HepG2 (cell line): ENCODE measurements around the gene CASP4. TPM values are rescaled to one million over a fixed set of nuclear protein-coding genes. Genes with fewer than 3 reads are reported as not detected.

Source experiments
- ATAC-seq: fragments of 200-7000 bp; cut with Tn5 transposase; 3 replicates; pipeline ENCODE4 v1.9.1; 2020; ENCODE audit warnings: mild to moderate bottlenecking, moderate library complexity
- BruUV-seq: library from RNA; stranded (reverse); fragments of 400-500 nt; replicated peaks from 2 replicates; lab custom pipeline; 2021; lab: Mats Ljungman, UMichigan
- CTCF ChIA-PET: fragments of 300-600 bp; formaldehyde crosslinking; extraction: SDS; loops from one replicate; lab custom pipeline; 2021; ENCODE audit warnings: low total read pairs, inconsistent platforms, low intra/inter-chr PET ratio; lab: Yijun Ruan, JAX
- POLR2A ChIA-PET: fragments of 350-600 bp; sonication (Branson Sonifier 250); formaldehyde crosslinking; loops from one replicate; lab custom pipeline; 2020; ENCODE audit warnings: antibody characterized with exemption, inconsistent platforms; lab: Yijun Ruan, JAX
- DNase-seq: peaks from one replicate; pipeline ENCODE4 v3.0.0-alpha.2; 2015; ENCODE audit warnings: low spot score
- FAIRE-seq: peaks from 3 replicates; lab custom pipeline; 2011; peaks lifted over from hg19 to GRCh38; lab: Jason Lieb, UNC
- H2AFZ ChIP-seq: one replicate; pipeline ENCODE4 v1.6.1; 2011; ENCODE audit warnings: low read length, inconsistent platforms
- H3K27ac ChIP-seq: fragments of 300-600 bp; 3 replicates; pipeline ENCODE4 v1.8.0; 2011; ENCODE audit warnings: mixed run types, mild to moderate bottlenecking, mixed read lengths, low read length, inconsistent platforms; ENCODE audit not compliant: insufficient read depth; ENCODE audit errors: extremely low read length
- H3K27me3 ChIP-seq, 2 experiments: fragments of 200-600 bp in 1 of 2; 2 replicates in 1 of 2; 3 replicates in 1 of 2; pipeline versions ENCODE4 v1.6.0 to v1.8.0; 2011; ENCODE audit warnings: low read length in 2 of 2, mild to moderate bottlenecking in 2 of 2, moderate library complexity in 2 of 2, inconsistent platforms in 1 of 2; ENCODE audit not compliant: insufficient read depth in 2 of 2, control insufficient read depth in 1 of 2
- H3K36me3 ChIP-seq, 2 experiments: fragments of 200-600 bp in 1 of 2; replicated peaks in 1 of 2; 2 replicates in 1 of 2; 3 replicates in 1 of 2; pipeline versions ENCODE4 v1.5.1 to v1.8.0; 2011; ENCODE audit warnings: low read length in 2 of 2, inconsistent platforms in 1 of 2; ENCODE audit not compliant: insufficient read depth in 2 of 2, control insufficient read depth in 1 of 2
- H3K4me1 ChIP-seq: 2 replicates; pipeline ENCODE4 v1.5.1; 2012; ENCODE audit warnings: low read length, inconsistent platforms; ENCODE audit not compliant: insufficient read depth
- H3K4me2 ChIP-seq: 2 replicates; pipeline ENCODE4 v1.6.0; 2011; ENCODE audit warnings: low read depth, low read length, inconsistent platforms
- H3K4me3 ChIP-seq, 3 experiments: fragments of 200-600 bp in 1 of 3; sonication (generic), shearing (Covaris generic) in 1 of 3; replicated peaks in 1 of 3; 2 replicates each; pipeline ENCODE4 v1.5.1; 2011 to 2016; ENCODE audit warnings: low read length in 3 of 3, inconsistent platforms in 2 of 3, low read depth in 2 of 3, mild to moderate bottlenecking in 2 of 3, control low read depth in 1 of 3, mixed read lengths in 1 of 3; ENCODE audit not compliant: insufficient read depth in 1 of 3
- H3K79me2 ChIP-seq: one replicate; pipeline ENCODE4 v1.6.1; 2011; ENCODE audit warnings: low read length, inconsistent platforms; ENCODE audit not compliant: insufficient read depth
- H3K9ac ChIP-seq: 2 replicates; pipeline ENCODE4 v1.6.0; 2011; ENCODE audit warnings: mild to moderate bottlenecking, low read depth, low read length, inconsistent platforms; ENCODE audit not compliant: insufficient read depth
- H3K9me3 ChIP-seq: 2 replicates; pipeline ENCODE4 v1.5.1; 2012; ENCODE audit warnings: mild to moderate bottlenecking, low read length
- H4K20me1 ChIP-seq: 2 replicates; pipeline ENCODE4 v1.6.0; 2011; ENCODE audit warnings: inconsistent platforms, mild to moderate bottlenecking, low read length, moderate library complexity; ENCODE audit not compliant: insufficient read depth
- BHLHE40 ChIP-seq: IDR thresholded peaks from 2 replicates; pipeline ENCODE4 v1.6.1; 2011; ENCODE audit warnings: low read length, improper control_type of control experiment
- DMAP1 ChIP-seq: IDR thresholded peaks from 2 replicates; pipeline ENCODE4 v1.6.1; 2016
- EHMT2 ChIP-seq: fragments of 200-600 bp; sonication (generic); IDR thresholded peaks from 2 replicates; pipeline ENCODE4 v1.7.0; 2017; ENCODE audit warnings: antibody characterized with exemption, low read depth, low read length, borderline replicate concordance
- FOSL2 ChIP-seq: sonication (generic); formaldehyde crosslinking; IDR thresholded peaks from 2 replicates; pipeline ENCODE4 v1.4.0; 2020; ENCODE audit warnings: missing genetic modification reagents
- FOXA3 ChIP-seq: IDR thresholded peaks from 2 replicates; pipeline ENCODE4 v1.6.1; 2016; ENCODE audit warnings: missing genetic modification reagents, missing compliant biosample characterization
- FOXJ3 ChIP-seq: sonication (generic); formaldehyde crosslinking; IDR thresholded peaks from 2 replicates; pipeline ENCODE4 v1.4.0; 2020; ENCODE audit warnings: missing genetic modification reagents, mild to moderate bottlenecking, borderline replicate concordance
- GABPA ChIP-seq, 2 experiments: IDR thresholded peaks; 2 replicates each; pipeline ENCODE4 v1.6.1; 2011 to 2016; ENCODE audit warnings: low read depth in 2 of 2, low read length in 1 of 2, missing biosample characterization in 1 of 2, missing genetic modification characterization in 1 of 2
- GABPB1 ChIP-seq: IDR thresholded peaks from 2 replicates; pipeline ENCODE4 v1.6.1; 2016; ENCODE audit warnings: mild to moderate bottlenecking, missing genetic modification reagents, moderate library complexity, missing compliant biosample characterization
- HNF4A ChIP-seq: sonication (generic); formaldehyde crosslinking; IDR thresholded peaks from 2 replicates; pipeline ENCODE4 v1.4.0; 2020; ENCODE audit warnings: missing genetic modification reagents
- JUND ChIP-seq: sonication (generic); formaldehyde crosslinking; IDR thresholded peaks from 2 replicates; pipeline ENCODE4 v1.8.0; 2022; ENCODE audit warnings: mild to moderate bottlenecking, missing genetic modification reagents
- MED13 ChIP-seq: sonication (generic); formaldehyde crosslinking; IDR thresholded peaks from 2 replicates; pipeline ENCODE4 v1.5.0; 2020; ENCODE audit warnings: missing genetic modification reagents
- SALL1 ChIP-seq: sonication (generic); formaldehyde crosslinking; IDR thresholded peaks from 2 replicates; pipeline ENCODE4 v1.8.0; 2022; ENCODE audit warnings: mild to moderate bottlenecking, missing genetic modification reagents
- TBL1XR1 ChIP-seq: fragments of 150-350 bp; IDR thresholded peaks from 2 replicates; pipeline ENCODE4 v1.6.1; 2014; ENCODE audit warnings: borderline replicate concordance, low read length; ENCODE audit not compliant: partially characterized antibody
- ZMYM4 ChIP-seq: sonication (generic); formaldehyde crosslinking; IDR thresholded peaks from 2 replicates; pipeline ENCODE4 v1.8.1; 2023; ENCODE audit warnings: mild to moderate bottlenecking, missing genetic modification reagents
- ZNF12 ChIP-seq: sonication (generic); formaldehyde crosslinking; IDR thresholded peaks from 2 replicates; pipeline ENCODE4 v1.5.0; 2020; ENCODE audit warnings: missing genetic modification reagents
- ZNF251 ChIP-seq: sonication (generic); formaldehyde crosslinking; IDR thresholded peaks from 2 replicates; pipeline ENCODE4 v1.9.0; 2021; ENCODE audit warnings: mild to moderate bottlenecking, missing genetic modification reagents
- ZNF644 ChIP-seq: IDR thresholded peaks from 2 replicates; pipeline ENCODE4 v1.6.1; 2016; ENCODE audit warnings: low read depth
- ZNF773 ChIP-seq: sonication (generic); formaldehyde crosslinking; IDR thresholded peaks from 2 replicates; pipeline ENCODE4 v1.4.0; 2020; ENCODE audit warnings: missing genetic modification reagents, borderline replicate concordance
- WGBS: methylation state at CpG from one replicate; pipeline ENCODE4 v1.1.6; 2017; ENCODE audit warnings: low lambda C conversion rate; 5-methylcytosine and 5-hydroxymethylcytosine counted together
- in situ Hi-C: cut with HindIII; loops from 2 replicates; pipeline ENCODE4 v1.10.0; 2017; ENCODE audit warnings: low pct_unique_long_range_greater_than_20kb; ENCODE audit not compliant: extremely low pct_ligation_motif_present
- intact Hi-C: fragments of 100-400 bp; cut with micrococcal nuclease; formaldehyde crosslinking; loops from one replicate; pipeline ENCODE4 v1.10.0; 2022; ENCODE audit not compliant: unreplicated experiment
- polyA plus RNA-seq, 8 experiments: library from polyadenylated mRNA; depleted of rRNA in 3 of 8; stranded (reverse) in 7 of 8; unstranded in 1 of 8; fragments of >200 nt; fragmentation: Illumina TruSeq in 4 of 8; extraction: Trizol in 4 of 8; gene quantifications; 2 replicates each; pipeline versions ENCODE4 v1.2.1 to v1.2.3, GENCODE V29; 2011 to 2016; ENCODE audit warnings: low read depth in 4 of 8, missing spikeins in 1 of 8, mixed read lengths in 1 of 8; ENCODE audit not compliant: insufficient read depth in 1 of 8
- total RNA-seq, 5 experiments: library from RNA; depleted of rRNA; stranded (reverse); fragments of >200 nt; fragmentation: Illumina TruSeq; extraction: Trizol; gene quantifications; 2 replicates each; pipeline ENCODE4 v1.2.3, GENCODE V29; 2016; ENCODE audit warnings: low read depth in 1 of 5
- TF ChIP-seq, protein P1 (sequence below): IDR thresholded peaks from 2 replicates; pipeline ENCODE4 v1.6.1; 2012; ENCODE audit warnings: low read depth, low read length, improper control_type of control experiment
- TF ChIP-seq, protein P2 (sequence below): IDR thresholded peaks from 2 replicates; pipeline ENCODE4 v1.4.0; 2020; ENCODE audit warnings: mild to moderate bottlenecking, missing genetic modification reagents

The CASP4 gene
- total and polyA plus RNA-seq, 2 of the 13 experiments (the other 11 are each of a cell fraction or from before 2014, with no cell fraction given), result 56.4 to 69.8 TPM

DNA sequence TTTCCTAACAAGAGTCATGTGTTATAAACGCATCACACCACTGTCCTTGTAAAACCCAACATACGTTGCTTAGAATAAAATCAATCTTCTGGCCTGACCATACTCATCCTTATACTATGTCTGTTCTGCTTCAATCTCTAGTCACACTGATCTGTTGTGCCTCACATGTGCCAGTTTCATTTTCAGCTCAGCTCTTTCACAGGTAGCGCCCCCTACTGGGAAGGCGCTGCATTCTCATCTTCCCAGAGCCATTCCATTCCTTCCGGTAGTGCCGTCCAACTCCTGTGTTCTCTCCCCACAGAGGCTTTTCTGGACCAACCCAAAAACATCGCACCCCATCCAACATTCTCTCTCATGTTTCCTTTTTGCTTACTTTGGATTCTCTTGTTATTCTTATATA lies 32.4 kb upstream of the CASP4 start (continued):
- TF ChIP-seq ZMYM4, result peak; percentile 33; the same call in 1 of the 2 replicates

DNA sequence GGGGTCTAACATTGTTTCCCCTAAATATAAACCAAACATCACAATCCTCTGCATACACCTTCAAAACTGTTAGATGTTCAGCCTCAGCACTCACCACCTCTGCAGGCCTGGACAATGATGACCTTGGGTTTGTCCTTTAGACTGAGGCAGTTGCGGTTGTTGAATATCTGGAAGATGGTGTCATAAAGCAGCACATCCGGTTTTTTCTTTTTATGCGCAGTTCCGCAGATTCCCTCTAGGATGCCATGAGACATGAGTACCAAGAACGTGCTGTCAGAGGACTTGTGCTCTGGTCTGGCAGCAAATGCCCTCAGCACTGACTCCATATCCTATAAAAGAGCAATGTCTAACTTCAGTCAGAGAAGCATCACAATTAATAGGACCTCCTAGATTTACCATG lies 31.8 kb upstream of the CASP4 start:
- peaks cover 42% of the 10 kb centered on the region for H3K4me1 ChIP-seq
- ChIA-PET POLR2A (no interaction called here), CTCF (no interaction called here)
- WGBS, result 29% methylated on average over 5 of the region's 5 CpGs
- BruUV-seq, result no TSS peak
- no peaks in the 10 kb centered on the region for H4K20me1 ChIP-seq
- H3K27me3 ChIP-seq, result no peaks in the 10 kb centered on the region
- no peaks in the 10 kb centered on the region for H3K79me2 ChIP-seq
- ATAC-seq, result peak; percentile 69
- H3K9ac ChIP-seq, result no peak overlapping the region
- DNase-seq, result peak; percentile 71
- in situ Hi-C loops (no loop called here), intact Hi-C loops (loop anchor here (5.0 kb wide), 1 partner anchor 132 kb away; no protein-coding TSS in a partner anchor)
- no peak overlapping the region for H3K4me2 ChIP-seq
- no peaks in the 10 kb centered on the region for H3K9me3 ChIP-seq
- FAIRE-seq, result peak; percentile 34
- H3K4me3 ChIP-seq, result no peak overlapping the region
- H2AFZ ChIP-seq, result no peak overlapping the region
- H3K27ac ChIP-seq, result no peak overlapping the region
- H3K36me3 ChIP-seq, result no peaks in the 10 kb centered on the region
- 0 out of 2 replicates have a peak, but pooled peaks have one; percentile 8 for TF ChIP-seq EHMT2
- TF ChIP-seq TBL1XR1, result no peak
- peak; percentile 68 for TF ChIP-seq ZNF12
- no peak for TF ChIP-seq MED13 (CRISPR knock-in tag)
- TF ChIP-seq, protein P1, sequence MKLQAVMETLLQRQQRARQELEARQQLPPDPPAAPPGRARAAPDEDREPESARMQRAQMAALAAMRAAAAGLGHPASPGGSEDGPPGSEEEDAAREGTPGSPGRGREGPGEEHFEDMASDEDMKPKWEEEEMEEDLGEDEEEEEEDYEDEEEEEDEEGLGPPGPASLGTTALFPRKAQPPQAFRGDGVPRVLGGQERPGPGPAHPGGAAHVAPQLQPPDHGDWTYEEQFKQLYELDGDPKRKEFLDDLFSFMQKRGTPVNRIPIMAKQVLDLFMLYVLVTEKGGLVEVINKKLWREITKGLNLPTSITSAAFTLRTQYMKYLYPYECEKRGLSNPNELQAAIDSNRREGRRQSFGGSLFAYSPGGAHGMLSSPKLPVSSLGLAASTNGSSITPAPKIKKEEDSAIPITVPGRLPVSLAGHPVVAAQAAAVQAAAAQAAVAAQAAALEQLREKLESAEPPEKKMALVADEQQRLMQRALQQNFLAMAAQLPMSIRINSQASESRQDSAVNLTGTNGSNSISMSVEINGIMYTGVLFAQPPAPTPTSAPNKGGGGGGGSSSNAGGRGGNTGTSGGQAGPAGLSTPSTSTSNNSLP, result peak; percentile 59; the same call in 1 of the 2 replicates
- 0 out of 2 replicates have a peak, but pooled peaks have one; percentile 10 for TF ChIP-seq ZNF644 (CRISPR knock-in tag)
- no peak for TF ChIP-seq ZNF251 (CRISPR knock-in tag)
- TF ChIP-seq FOSL2 (CRISPR knock-in tag), result peak; percentile 73
- TF ChIP-seq, protein P2, sequence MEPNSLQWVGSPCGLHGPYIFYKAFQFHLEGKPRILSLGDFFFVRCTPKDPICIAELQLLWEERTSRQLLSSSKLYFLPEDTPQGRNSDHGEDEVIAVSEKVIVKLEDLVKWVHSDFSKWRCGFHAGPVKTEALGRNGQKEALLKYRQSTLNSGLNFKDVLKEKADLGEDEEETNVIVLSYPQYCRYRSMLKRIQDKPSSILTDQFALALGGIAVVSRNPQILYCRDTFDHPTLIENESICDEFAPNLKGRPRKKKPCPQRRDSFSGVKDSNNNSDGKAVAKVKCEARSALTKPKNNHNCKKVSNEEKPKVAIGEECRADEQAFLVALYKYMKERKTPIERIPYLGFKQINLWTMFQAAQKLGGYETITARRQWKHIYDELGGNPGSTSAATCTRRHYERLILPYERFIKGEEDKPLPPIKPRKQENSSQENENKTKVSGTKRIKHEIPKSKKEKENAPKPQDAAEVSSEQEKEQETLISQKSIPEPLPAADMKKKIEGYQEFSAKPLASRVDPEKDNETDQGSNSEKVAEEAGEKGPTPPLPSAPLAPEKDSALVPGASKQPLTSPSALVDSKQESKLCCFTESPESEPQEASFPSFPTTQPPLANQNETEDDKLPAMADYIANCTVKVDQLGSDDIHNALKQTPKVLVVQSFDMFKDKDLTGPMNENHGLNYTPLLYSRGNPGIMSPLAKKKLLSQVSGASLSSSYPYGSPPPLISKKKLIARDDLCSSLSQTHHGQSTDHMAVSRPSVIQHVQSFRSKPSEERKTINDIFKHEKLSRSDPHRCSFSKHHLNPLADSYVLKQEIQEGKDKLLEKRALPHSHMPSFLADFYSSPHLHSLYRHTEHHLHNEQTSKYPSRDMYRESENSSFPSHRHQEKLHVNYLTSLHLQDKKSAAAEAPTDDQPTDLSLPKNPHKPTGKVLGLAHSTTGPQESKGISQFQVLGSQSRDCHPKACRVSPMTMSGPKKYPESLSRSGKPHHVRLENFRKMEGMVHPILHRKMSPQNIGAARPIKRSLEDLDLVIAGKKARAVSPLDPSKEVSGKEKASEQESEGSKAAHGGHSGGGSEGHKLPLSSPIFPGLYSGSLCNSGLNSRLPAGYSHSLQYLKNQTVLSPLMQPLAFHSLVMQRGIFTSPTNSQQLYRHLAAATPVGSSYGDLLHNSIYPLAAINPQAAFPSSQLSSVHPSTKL (CRISPR knock-in tag), result peak; percentile 44
- TF ChIP-seq GABPB1 (CRISPR knock-in tag), result peak; percentile 32; the same call in 1 of the 2 replicates
- 0 out of 2 replicates have a peak, but pooled peaks have one; percentile 18 for TF ChIP-seq HNF4A (CRISPR knock-in tag)
- TF ChIP-seq DMAP1 (CRISPR knock-in tag), result no peak
- TF ChIP-seq ZNF773 (CRISPR knock-in tag), result no peak
- peak; percentile 10; the same call in 1 of the 2 replicates for TF ChIP-seq FOXA3 (CRISPR knock-in tag)
- no peak for TF ChIP-seq FOXJ3
- TF ChIP-seq JUND, result no peak
- peak; percentile 44; the same call in 1 of the 2 replicates for TF ChIP-seq SALL1 (CRISPR knock-in tag)
- no peak for TF ChIP-seq GABPA (IDR thresholded peaks at IDR 0.05; ENCODE audit: low read depth, low read length)
- TF ChIP-seq GABPA (CRISPR knock-in tag; IDR thresholded peaks at IDR 0.05; ENCODE audit: low read depth), result peak; percentile 57
- 0 out of 2 replicates have a peak, but pooled peaks have one; percentile 10 for TF ChIP-seq BHLHE40
